HG03196 (cell line): Measurements from ENCODE around the gene ZC3H12A.
A peak's percentile ranks its signal among the peaks of the same experiment; 100 is the strongest.

ENCODE experiments used
- ATAC-seq: cut with Tn5 transposase; IDR thresholded peaks from one replicate; pipeline ENCODE4 v1.9.1; 2021; ENCODE audit not compliant: unreplicated experiment

Gene ZC3H12A

DNA sequence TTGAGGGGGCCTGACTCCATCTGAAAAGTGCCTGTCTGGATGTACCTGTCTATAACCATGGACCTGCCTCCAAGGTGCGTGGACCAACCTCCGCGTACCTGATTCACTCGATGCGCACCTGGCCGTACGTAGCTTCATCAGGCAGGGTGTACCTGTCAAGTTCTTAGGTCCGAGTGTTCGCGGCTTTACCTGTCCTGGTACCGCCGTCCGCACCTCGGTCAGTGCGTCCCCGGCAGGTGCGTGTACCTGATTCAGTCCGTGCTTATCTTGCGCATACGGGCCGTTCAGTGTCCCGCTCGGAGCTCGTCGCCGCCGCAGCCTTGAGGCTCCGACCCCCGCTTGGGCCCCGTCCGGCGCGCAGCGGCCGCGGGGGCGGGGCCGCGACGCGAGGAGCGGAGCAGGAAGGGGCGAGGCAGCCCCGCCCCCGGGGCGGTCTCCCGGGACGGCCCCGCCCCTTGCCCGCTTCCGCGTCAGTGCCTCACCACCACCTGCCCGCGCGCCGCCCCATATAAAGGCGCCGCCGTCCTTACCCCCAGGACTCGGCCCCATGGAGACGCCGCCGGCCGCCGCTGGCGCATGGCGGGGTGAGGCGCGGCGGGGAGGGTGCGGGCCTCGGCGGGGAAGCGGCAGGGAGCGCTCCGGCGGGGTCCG, at the start of gene ZC3H12A:
Gene ZC3H12A, plus strand, starts transcription at position 535 of the 651 bp plus-strand sequence. CDS start 917 bp downstream, outside the sequence.
- peak; percentile 43 for ATAC-seq

DNA sequence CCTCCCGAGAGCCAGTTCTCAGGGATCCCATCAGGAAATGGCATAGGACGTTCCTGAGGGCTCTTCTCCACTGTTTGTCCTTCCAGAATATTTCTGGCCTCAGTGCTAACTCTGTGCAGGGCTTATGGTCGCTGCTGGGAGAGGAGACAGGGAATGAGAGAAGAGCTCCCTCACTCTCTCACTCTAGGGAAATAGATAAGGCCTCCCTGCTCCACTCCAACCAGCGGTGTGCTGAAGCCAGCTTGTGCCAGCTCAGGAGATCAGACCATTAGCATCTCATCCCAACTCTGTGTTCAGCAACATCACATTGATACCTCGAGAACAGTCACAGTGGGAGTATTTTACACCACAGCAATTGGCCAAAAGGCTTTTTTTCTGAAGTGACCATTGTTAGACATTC, 49.2 kb upstream of the ZC3H12A start:
- no peak for ATAC-seq

DNA sequence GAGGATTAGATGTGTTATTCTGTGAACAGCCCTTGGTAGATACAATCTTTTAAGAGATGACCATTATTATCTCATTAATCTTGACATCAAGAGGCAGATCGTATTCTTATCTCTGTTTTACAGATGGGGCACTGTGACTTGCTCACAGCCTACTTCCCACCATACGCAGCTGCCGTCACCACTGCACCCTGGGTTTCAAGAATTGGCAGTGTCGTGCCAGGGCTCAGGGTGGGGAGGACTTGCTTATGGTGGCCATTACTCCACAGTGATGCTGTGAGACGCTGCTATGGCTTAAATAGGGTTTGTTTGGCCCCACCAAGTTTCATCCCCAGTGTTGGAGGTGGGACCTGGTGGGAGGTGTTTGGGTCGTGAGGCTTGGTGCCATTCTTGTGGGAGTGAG, 45.4 kb upstream of the ZC3H12A start:
- ATAC-seq: no peak

DNA sequence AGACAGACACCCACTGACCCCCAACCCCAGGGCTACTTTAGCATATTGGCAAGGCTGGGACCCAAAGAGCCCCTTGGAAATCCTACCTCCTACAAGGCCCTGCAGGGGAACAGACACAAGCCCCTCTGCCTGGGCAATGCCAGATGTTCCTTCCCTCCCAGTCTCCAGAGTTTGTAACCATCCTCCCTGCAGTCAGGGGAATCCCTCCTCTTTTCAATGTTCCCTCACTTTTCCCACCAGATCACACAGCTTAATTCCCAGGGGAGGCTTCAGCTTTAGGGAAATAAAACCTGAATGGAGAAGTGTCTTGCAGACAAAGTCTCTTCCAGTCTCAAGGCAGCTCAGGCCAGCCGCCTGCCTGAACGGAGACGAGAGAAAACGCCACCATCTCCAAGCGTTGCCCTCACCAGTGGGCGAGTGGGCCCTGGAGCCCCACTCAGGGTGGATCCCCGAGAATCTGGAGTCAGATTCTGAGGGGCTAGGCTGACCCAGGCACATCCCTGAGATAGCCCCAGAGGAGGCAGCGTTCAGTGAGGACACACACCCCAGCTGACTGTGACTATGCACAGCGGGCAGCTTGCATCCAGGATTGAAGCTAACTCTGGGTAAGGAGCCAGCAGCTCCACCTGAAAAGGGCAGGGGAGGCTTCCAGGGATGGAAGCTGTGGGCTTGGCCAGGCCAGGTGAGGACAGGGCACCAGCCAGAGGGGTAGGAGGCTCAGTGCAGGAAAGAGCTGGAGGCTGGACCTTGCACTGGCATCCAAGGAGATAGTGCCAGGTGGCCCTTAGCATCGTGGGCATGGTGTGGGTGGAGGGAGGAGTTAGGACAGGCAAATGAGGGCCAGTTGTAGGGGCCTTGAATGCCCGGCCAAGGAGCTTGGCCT, 44.0 kb upstream of the ZC3H12A start:
- no peak for ATAC-seq

DNA sequence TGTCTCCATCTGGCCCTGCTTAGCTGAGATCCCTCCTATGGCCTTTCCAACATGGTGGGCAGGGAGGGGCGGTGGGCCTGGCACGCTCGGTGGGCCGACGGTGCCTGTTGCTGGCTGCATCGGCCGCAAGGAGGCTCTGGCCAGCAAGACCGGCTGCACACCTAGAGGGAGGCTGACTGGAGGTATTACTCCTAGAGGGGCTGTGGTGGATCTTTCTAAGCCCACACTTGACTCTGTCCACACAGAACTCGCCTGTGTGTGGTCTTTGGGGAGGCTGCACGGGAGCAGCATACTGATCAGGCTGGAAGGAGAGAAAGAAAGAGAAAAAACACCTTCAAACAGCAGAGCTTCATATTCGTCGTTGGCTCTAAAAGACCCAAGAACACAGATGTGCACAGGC, 41.7 kb upstream of the ZC3H12A start:
- no peak for ATAC-seq

DNA sequence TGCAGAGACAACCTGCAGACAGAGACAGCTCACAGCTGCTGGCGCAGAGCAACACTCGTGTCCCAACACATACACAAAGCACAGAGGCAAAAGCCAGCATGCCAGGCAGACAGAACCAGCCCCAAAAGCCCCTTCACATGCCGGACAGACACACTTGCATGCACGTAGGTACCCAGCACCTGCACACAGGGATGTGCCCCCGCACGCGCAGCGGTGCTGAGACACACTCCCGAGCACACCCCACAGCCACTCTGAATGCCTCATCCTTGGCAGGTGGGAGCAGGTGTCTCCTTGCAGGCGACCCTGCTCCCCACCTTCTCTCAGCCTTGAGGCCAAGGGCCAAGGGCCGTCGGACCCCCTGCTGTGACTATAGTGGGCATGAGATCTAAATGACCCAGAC, 41.2 kb upstream of the ZC3H12A start:
- ATAC-seq: no peak

DNA sequence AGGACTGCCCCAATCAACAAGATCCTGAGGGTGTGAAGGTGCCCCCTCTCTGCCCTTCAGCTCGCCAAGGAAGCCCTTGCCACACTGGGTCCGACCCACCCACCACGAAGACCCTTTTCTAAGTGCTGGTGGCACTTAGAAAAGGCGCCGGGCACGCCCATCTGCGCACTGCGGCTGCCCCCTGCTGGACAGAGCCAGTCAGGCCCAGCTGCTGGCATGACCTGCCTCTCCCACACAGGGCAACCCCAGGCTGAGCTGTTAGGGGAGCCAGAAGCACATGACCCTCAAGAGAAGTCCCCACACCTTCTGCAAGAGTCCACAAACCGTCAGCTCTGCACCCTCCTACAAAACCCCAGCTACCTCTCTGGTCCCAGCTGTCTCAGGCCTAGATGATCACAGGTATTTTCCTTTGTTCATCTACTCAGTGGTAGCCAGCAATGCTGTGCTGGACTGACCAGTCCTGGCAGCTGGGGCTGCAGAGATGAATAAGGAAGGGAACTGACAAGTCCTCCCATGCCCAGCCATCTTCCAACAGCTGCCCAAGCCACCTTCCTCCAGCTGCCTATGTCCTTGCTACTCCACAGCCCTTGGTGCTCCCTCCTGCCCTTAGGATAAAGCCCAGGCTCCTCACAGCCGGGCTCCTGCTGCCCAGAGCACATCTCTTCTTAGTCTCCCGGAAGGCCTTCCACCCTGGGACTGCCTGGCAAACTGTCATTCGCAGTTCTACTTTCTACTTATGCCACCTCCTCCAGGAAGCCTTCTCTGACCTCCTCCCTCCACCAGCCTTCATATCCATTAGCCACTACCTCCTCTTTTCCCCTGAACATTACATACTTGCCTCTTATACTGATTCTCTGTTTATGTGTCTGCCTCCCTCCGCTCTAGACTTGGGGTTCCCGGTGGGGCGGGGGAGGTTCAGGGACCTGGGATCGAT, 39.8 kb upstream of the ZC3H12A start:
- ATAC-seq: no peak

DNA sequence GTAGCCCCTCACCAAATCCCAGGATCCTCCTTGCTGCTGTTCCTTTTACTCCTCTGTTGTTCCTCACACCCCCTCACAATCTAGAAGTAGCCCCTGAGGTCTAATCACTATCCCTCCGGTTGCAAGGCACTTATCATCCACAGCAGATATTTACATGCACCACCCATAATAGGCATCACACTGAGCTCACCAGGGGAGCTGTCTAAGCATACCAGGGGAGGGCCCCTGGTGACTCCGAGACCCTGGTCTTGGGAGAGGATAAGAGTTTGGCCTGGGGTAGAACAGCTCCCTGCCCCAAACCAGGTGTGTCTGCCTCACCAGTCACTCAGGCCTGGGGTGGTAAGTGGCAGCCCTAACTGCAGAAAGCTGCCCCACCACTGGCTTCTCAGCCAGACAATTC, 37.3 kb upstream of the ZC3H12A start:
- no peak for ATAC-seq

DNA sequence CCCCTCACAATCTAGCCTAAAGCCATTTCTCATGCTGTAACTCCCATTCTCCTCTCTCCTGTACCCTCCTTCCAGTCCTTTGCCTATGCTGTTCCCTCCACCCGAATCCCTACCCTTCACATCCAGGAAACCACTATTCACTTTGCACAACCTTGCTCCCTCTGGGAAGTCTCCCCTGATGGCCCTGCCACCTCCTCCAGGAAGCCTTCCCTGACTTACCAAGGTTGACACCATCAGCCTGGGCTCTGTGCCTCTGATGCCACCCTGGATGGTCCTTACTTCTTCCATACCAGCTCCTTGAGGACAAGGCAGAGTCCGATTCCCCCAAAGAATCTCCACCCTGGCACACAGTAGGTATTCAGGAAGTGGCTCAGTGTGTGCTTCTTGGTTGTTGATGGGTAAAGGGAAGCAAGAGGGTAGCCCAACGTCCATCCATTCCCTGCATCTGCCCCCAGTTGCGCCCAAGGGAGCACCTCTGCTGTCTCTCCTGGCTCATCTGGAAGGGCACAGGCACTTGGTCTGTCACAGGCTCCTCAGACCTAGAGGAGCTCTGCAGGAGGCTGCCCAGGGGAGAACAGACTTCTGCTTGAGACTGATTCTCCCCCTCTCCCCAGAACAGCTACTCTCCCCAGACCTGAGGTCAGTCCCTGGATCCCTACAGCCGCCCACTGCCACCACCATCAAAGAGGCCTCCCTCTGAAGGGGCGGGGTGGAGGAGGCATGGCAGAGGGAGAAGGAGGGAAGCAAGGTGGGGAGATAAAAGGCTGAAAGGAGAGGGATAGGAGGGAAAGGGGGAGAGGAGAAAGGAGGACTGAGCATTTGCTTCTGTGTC, 36.1 kb upstream of the ZC3H12A start:
- ATAC-seq: no peak

DNA sequence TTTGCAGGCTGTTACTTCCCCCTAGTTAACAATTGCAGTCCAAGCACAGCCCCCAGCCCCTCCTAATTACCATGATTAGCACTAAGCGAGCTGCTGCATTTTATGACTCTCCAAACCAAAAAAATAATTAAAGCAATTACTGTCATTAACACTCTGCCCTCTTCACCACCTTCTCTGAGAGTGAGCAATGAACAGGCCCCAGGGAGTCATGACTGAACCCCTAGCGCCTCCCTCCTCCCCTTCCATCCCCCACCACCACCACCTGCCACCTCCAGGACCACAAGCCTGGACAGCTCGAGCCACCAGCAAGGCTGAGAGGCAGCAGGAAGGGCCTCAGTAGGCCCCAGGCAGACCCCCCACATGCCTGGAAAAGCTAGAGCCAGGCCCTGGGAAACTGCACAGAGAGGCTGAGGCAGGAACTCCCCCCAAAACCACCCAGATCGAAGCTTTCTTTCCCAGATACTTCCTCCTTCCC, 35.5 kb upstream of the ZC3H12A start:
- no peak for ATAC-seq

DNA sequence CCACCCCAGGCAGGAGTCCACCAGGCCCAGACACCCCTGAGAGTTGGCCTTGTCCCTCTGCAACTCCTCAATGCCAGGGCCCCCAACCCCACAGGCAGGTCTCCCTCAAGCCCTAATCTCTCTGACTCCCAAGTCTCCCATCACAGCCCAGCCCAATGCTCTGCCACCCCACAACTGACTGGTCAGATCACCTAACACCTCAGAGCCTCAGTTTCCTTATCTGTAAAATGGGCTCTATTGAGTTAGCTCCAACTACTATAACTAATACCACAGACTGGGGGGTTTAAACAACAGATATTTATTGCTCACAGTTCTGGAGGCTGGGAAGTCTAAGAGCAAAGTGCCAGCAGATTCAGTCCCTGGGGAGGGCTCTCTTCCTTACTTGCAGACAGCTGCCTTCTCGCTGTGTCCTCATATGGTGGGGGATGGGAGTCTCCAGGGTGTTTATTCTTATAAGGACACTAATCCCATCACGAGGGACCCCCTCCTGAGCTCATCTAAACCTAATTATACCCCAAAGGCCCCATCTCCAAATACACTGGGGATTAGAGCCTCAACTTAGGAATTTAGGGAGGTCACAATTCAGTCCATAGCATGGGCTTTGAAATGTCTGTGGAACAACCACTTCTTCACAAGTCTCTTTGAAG, 34.9 kb upstream of the ZC3H12A start:
- ATAC-seq: no peak

DNA sequence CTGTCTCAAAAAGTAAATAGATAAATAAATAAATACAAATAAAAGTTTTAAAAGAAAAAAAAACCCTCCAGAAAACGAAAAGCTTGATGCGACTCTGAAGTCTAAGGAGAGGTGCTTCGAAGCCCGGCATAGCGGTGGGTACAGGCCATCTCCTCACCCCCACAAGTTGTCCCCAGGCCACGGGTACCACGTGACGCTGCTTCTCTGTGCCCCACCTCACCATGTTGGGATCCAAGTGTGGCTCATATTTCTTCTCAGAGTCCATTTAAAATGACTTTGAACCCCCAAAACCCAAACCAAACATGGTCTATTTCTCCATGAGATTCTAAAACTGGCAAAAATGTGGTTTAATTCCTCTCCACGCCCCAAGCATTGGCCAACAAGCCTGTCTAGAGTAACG, 32.9 kb upstream of the ZC3H12A start:
- ATAC-seq: no peak

DNA sequence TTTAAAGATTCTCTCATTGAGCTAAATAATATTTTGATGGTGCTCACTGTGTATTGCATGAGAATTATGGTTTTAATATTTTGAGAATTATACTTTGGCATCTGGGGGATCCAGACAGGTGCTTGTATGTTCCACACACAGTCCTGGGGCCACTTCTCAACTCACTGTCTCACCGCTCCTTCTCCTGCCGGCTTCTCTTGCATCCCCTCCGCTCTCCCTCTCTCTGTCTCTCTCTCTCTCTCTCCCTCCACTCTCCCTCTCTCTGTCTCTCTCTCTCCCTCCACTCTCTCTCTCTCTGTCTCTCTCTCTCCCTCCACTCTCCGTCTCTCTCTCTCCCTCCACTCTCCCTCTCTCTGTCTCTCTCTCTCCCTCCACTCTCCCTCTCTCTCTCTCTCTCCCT, 32.2 kb upstream of the ZC3H12A start:
- no peak for ATAC-seq

DNA sequence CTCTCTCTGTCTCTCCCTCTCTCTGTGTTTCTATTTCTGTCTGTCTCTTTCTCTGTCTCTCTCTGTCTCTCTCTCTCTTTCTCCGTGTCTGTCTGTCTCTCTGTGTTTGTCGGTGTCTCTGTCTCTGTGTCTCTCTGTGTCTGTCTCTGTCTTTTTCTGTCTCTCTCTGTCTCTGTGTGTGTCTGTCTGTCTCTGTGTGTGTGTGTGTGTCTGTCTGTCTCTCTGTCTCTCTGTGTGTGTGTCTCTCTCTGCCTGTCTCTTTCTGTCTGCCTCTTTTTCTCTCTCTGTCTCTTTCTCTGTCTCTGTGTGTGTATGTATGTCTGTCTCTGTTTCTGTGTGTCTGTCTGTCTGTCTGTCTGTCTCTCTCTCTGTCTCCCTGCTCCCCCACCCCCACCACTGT, 31.7 kb upstream of the ZC3H12A start:
- no peak for ATAC-seq

DNA sequence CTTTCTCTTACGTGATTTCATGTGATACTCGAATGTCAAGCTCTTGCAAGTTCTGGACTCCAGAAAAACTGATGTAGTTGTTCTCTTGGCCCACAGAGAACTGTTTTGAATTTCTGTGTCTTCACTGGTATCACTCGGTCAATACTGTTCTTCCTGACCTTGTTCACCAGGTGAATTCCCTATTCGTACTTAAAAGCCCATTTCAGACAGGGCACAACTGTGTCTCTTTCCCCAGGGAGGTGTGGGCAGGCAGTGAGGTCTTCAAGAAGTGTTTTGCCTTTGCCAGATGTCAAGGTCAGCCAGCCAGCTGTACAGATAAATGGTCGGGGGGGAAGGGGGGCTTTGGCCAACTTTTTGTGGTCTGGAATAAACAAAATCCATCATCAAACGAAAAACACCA, 27.5 kb upstream of the ZC3H12A start:
- ATAC-seq: no peak

DNA sequence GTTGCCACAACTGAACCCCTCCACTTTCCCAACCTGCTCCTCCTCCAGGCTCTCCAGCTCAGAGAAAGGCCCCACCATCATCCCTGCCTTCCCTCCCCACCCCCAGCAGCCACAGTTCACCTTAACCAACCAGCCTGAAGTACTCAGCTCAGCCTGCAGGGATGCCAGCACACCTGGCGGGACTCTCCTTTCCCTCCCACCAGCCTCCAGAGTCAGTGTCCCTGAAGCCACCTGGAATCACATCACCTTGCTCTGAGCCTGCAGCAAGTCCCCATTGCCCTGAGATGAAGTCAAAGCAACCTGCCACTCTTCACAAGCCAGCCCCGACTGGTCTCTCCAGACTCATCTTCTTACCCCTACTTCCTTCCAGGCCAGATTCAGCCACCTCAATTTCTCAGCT, 26.2 kb upstream of the ZC3H12A start:
- ATAC-seq: no peak

DNA sequence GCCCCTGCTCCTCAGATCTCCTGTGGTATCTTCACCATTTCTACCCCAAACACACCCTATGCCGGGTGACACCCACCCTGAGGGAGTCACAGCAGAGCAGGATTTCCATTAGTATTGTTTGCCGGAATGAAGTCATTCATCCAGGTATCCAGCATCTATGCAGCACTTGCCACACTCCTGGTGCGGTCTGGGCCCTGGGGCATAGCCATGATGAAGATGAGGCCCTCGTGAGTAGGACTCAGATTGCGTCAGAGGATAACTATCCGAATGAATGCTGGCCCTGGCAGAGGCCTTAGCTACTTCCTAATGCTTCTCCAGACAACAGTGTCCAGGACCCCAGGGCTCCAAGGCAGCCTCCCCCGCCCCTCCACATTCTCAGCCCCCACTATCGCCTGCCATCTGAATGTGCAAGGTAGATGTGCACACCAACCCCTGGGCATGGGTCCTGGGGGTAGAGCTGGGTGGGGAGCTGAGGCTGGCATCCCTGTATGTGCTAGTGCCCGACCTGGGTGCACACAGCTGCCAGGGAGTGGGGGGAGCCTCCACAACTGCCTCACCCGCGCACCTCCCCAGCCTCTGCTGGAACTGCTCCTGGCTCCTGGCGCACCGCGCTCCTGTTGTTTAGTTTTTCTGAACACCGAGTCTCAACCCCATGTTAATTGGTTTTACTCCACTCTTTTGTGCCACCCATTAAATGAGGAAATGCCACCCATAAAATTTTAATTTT, 25.5 kb upstream of the ZC3H12A start:
- no peak for ATAC-seq

DNA sequence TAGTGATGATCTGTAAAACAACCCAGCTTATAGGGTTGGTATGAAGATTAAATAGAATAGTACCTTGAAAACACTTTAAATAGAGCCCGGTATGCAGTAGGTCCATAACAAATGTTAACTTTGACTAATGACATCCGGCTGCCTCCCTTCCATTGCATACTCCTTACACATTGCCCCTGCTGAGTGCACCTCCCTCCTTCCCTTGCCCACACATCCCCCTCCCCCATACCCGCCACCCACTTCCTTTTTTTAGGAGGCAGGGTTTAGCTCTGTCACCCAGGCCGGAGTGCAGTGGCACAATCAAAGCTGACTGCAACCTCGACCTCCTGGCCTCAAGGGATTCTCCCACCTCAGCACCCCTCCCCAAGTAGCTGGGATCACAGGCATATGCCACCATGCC, 24.4 kb upstream of the ZC3H12A start:
- no peak for ATAC-seq

DNA sequence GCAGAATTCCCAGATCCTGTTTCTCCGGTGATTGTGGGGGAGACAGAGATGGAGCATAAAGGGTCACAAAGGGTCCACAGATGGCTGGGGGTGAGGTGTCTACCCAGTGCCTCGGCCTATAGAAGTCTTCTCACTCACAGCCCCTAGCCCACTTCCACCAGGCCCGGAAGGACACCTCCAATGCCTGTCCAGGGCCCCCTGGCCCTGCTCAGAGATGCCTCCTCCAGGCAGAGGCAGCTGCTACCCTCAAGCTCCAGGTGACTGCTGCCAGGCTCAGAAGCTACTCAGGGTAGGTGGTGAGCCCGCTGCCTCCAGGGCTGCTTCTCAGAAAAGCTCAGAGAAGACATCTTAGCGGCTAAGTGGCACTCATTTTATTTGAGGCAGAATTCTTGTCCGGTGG, 22.0 kb upstream of the ZC3H12A start:
- ATAC-seq: no peak
